H1 (cell line): ENCODE data around the gene LYVE1. TPM values are rescaled to one million over a fixed set of nuclear protein-coding genes. Genes with fewer than 3 reads are reported as not detected.
A peak's percentile ranks its signal among the peaks of the same experiment; 100 is the strongest.

ENCODE experiments used
- CTCF ChIA-PET: fragments of 300-600 bp; sonication (Branson Sonifier 250); formaldehyde crosslinking; loops from one replicate; lab custom pipeline; 2021; ENCODE audit not compliant: partially characterized antibody; lab: Charles Lee
- POLR2A ChIA-PET: fragments of 300-600 bp; sonication (Branson Sonifier 250); formaldehyde crosslinking; loops from one replicate; lab custom pipeline; 2021; ENCODE audit warnings: inconsistent platforms; ENCODE audit not compliant: partially characterized antibody; lab: Charles Lee
- DNase-seq, 2 experiments: peaks; one replicate each; pipeline versions ENCODE4 v3.0.0 to v3.0.0-alpha.2; 2010 to 2022; ENCODE audit warnings: low spot score in 2 of 2, low read depth in 1 of 2, mixed read lengths in 1 of 2
- FAIRE-seq: peaks from 2 replicates; lab custom pipeline; 2011; peaks lifted over from hg19 to GRCh38; lab: Jason Lieb, UNC
- H2AFZ ChIP-seq: 2 replicates; pipeline ENCODE4 v1.8.1; 2012; ENCODE audit warnings: low read length, inconsistent platforms
- H2AK5ac ChIP-seq: 2 replicates; pipeline ENCODE4 v1.6.1; 2013; ENCODE audit warnings: low read depth, low read length
- H2BK120ac ChIP-seq: replicated peaks from 2 replicates; pipeline ENCODE3; 2013; ENCODE audit warnings: low read depth, low read length, inconsistent platforms
- H2BK12ac ChIP-seq: 2 replicates; pipeline ENCODE4 v1.6.1; 2013; ENCODE audit warnings: low read depth, low read length
- H2BK15ac ChIP-seq: 2 replicates; pipeline ENCODE4 v1.6.1; 2013; ENCODE audit warnings: low read length
- H2BK20ac ChIP-seq: 2 replicates; pipeline ENCODE4 v1.6.1; 2013; ENCODE audit warnings: low read length
- H2BK5ac ChIP-seq: 2 replicates; pipeline ENCODE4 v1.6.1; 2013; ENCODE audit warnings: low read depth, low read length
- H3K14ac ChIP-seq: 2 replicates; pipeline ENCODE4 v1.6.1; 2013; ENCODE audit warnings: inconsistent platforms; ENCODE audit not compliant: insufficient read length
- H3K18ac ChIP-seq: 2 replicates; pipeline ENCODE4 v1.6.1; 2013; ENCODE audit warnings: low read length; ENCODE audit errors: extremely low read depth
- H3K23ac ChIP-seq: 2 replicates; pipeline ENCODE4 v1.6.1; 2013; ENCODE audit warnings: inconsistent platforms; ENCODE audit not compliant: insufficient read length
- H3K23me2 ChIP-seq: 2 replicates; pipeline ENCODE4 v1.6.1; 2013; ENCODE audit warnings: low read depth, low read length
- H3K27ac ChIP-seq: 2 replicates; pipeline ENCODE4 v1.6.1; 2011; ENCODE audit warnings: low read depth, low read length, inconsistent platforms
- H3K27me3 ChIP-seq, 4 experiments: replicated peaks in 1 of 4; 1 replicate in 1 of 4; 2 replicates in 3 of 4; pipeline versions ENCODE4 v1.6.1 to v1.8.1; 2011 to 2013; ENCODE audit warnings: low read length in 3 of 4, mild to moderate bottlenecking in 3 of 4, inconsistent platforms in 2 of 4, mixed read lengths in 2 of 4, moderate library complexity in 1 of 4; ENCODE audit not compliant: control insufficient read depth in 3 of 4, insufficient read depth in 3 of 4; ENCODE audit errors: extremely low read depth in 1 of 4
- H3K36me3 ChIP-seq, 4 experiments: 2 replicates each; pipeline versions ENCODE4 v1.6.1 to v1.8.1; 2011 to 2013; ENCODE audit warnings: mild to moderate bottlenecking in 4 of 4, low read length in 3 of 4, moderate library complexity in 2 of 4, control low read depth in 1 of 4, inconsistent platforms in 1 of 4; ENCODE audit not compliant: insufficient read depth in 4 of 4, control insufficient read depth in 2 of 4
- H3K4ac ChIP-seq: replicated peaks from 2 replicates; pipeline ENCODE3; 2013; ENCODE audit warnings: low read length, low read depth, mixed read lengths, inconsistent platforms; ENCODE audit not compliant: insufficient read length
- H3K4me1 ChIP-seq, 4 experiments: replicated peaks in 1 of 4; 1 replicate in 1 of 4; 2 replicates in 3 of 4; pipeline versions ENCODE4 v1.6.1 to v1.8.1; 2011 to 2013; ENCODE audit warnings: low read length in 3 of 4, inconsistent platforms in 2 of 4, mixed read lengths in 1 of 4; ENCODE audit not compliant: insufficient read depth in 4 of 4, control insufficient read depth in 3 of 4
- H3K4me2 ChIP-seq, 2 experiments: 2 replicates each; pipeline versions ENCODE4 v1.6.1 to v1.8.1; 2011 to 2013; ENCODE audit warnings: low read depth in 2 of 2, low read length in 2 of 2, control low read depth in 1 of 2, inconsistent platforms in 1 of 2, mild to moderate bottlenecking in 1 of 2; ENCODE audit not compliant: insufficient read depth in 1 of 2
- H3K4me3 ChIP-seq, 4 experiments: fragments of 200-600, 300-600 bp in 1 of 4; sonication (generic), shearing (Covaris generic), sonication (Bioruptor Twin) in 1 of 4; 2 replicates each; pipeline versions ENCODE4 v1.5.1 to v1.8.1; 2011 to 2016; ENCODE audit warnings: low read length in 4 of 4, low read depth in 3 of 4, control low read depth in 2 of 4, inconsistent platforms in 2 of 4, mild to moderate bottlenecking in 2 of 4, mixed read lengths in 1 of 4, moderate library complexity in 1 of 4; ENCODE audit not compliant: insufficient read depth in 2 of 4; ENCODE audit errors: extremely low read depth in 1 of 4
- H3K56ac ChIP-seq: replicated peaks from 2 replicates; pipeline ENCODE3; 2013; ENCODE audit warnings: low read depth, mild to moderate bottlenecking, mixed read lengths, low read length, inconsistent platforms; ENCODE audit not compliant: insufficient read length
- H3K79me1 ChIP-seq: 2 replicates; pipeline ENCODE4 v1.6.1; 2013; ENCODE audit warnings: low read depth, low read length, control low read depth
- H3K79me2 ChIP-seq, 2 experiments: 2 replicates each; pipeline versions ENCODE4 v1.6.1 to v1.8.1; 2012 to 2013; ENCODE audit warnings: low read length in 2 of 2, mild to moderate bottlenecking in 2 of 2, inconsistent platforms in 1 of 2; ENCODE audit not compliant: insufficient read depth in 2 of 2, control insufficient read depth in 1 of 2
- H3K9ac ChIP-seq, 4 experiments: replicated peaks in 1 of 4; 1 replicate in 1 of 4; 2 replicates in 3 of 4; pipeline versions ENCODE4 v1.6.1 to v1.8.1; 2011 to 2013; ENCODE audit warnings: low read depth in 3 of 4, low read length in 3 of 4, control low read depth in 2 of 4, mild to moderate bottlenecking in 2 of 4, moderate library complexity in 2 of 4, inconsistent platforms in 1 of 4; ENCODE audit errors: extremely low read depth in 1 of 4
- H3K9me3 ChIP-seq, 2 experiments: 2 replicates each; pipeline versions ENCODE4 v1.6.1 to v1.8.1; 2012 to 2013; ENCODE audit warnings: mild to moderate bottlenecking in 2 of 2, moderate library complexity in 2 of 2, control low read depth in 1 of 2, inconsistent platforms in 1 of 2, low read depth in 1 of 2, low read length in 1 of 2, mixed read lengths in 1 of 2; ENCODE audit not compliant: insufficient read depth in 2 of 2
- H4K20me1 ChIP-seq, 2 experiments: replicated peaks in 1 of 2; 2 replicates each; pipeline versions ENCODE3 to v1.8.1; 2011 to 2013; ENCODE audit warnings: inconsistent platforms in 2 of 2, low read length in 2 of 2, mild to moderate bottlenecking in 1 of 2; ENCODE audit not compliant: insufficient read depth in 2 of 2, control insufficient read depth in 1 of 2
- H4K5ac ChIP-seq: 2 replicates; pipeline ENCODE4 v1.6.1; 2013; ENCODE audit warnings: low read length, low read depth, mixed read lengths, inconsistent platforms; ENCODE audit not compliant: insufficient read length
- H4K8ac ChIP-seq: 2 replicates; pipeline ENCODE4 v1.8.0; 2013; ENCODE audit warnings: mild to moderate bottlenecking, moderate library complexity, low read length, inconsistent platforms; ENCODE audit not compliant: insufficient read depth; ENCODE audit errors: extremely low read depth
- H4K91ac ChIP-seq: replicated peaks from 2 replicates; pipeline ENCODE3; 2013; ENCODE audit warnings: low read length, mixed read lengths, inconsistent platforms; ENCODE audit not compliant: insufficient read length
- JUN ChIP-seq: IDR thresholded peaks from 2 replicates; pipeline ENCODE4 v1.6.1; 2011; ENCODE audit warnings: low read depth, mild to moderate bottlenecking, improper control_type of control experiment, low read length
- TBP ChIP-seq: IDR thresholded peaks from 2 replicates; pipeline ENCODE4 v1.6.1; 2011; ENCODE audit warnings: low read depth, low read length, improper control_type of control experiment
- TEAD4 ChIP-seq: IDR thresholded peaks from 2 replicates; pipeline ENCODE4 v1.6.1; 2012; ENCODE audit warnings: low read depth, low read length, inconsistent platforms, mixed read lengths
- WGBS, 2 experiments: shearing (Covaris generic) in 1 of 2; methylation state at CpG; one replicate each; pipeline versions ENCODE4 v1.1.6 to v1.1.7; 2013 to 2015; ENCODE audit warnings: low lambda C conversion rate in 2 of 2, mixed read lengths in 2 of 2, inconsistent platforms in 1 of 2, low coverage in 1 of 2, missing lambda C conversion rate in 1 of 2; ENCODE audit not compliant: insufficient replicate concordance in 2 of 2, insufficient coverage in 1 of 2, insufficient read length in 1 of 2; ENCODE audit errors: extremely low coverage in 1 of 2, missing lambda C conversion rate in 1 of 2; 5-methylcytosine and 5-hydroxymethylcytosine counted together
- polyA plus RNA-seq, 7 experiments: library from polyadenylated mRNA; depleted of rRNA in 3 of 7; stranded (reverse) in 5 of 7; unstranded in 2 of 7; fragments of >200 nt in 5 of 7; fragments of 200-250 nt in 2 of 7; gene quantifications; 1 replicate in 5 of 7; 2 replicates in 1 of 7; 4 replicates in 1 of 7; pipeline versions ENCODE4 v1.2.1 to v1.2.3, GENCODE V29; 2011 to 2013; ENCODE audit warnings: missing spikeins in 2 of 7, mixed read lengths in 2 of 7
- total RNA-seq: library from RNA; stranded (reverse); fragmentation: NEBNext Ultra II Directional; extraction: Animal tissue kit (Norgen Biotek cat#: 25700); gene quantifications from 2 replicates; pipeline ENCODE4 v1.2.1, GENCODE V29; 2021

The LYVE1 gene
- total and polyA plus RNA-seq, 2 of the 8 experiments (the other 6 are each of a cell fraction or from before 2014, with no cell fraction given) = 0.09 TPM; not detected in 1

DNA sequence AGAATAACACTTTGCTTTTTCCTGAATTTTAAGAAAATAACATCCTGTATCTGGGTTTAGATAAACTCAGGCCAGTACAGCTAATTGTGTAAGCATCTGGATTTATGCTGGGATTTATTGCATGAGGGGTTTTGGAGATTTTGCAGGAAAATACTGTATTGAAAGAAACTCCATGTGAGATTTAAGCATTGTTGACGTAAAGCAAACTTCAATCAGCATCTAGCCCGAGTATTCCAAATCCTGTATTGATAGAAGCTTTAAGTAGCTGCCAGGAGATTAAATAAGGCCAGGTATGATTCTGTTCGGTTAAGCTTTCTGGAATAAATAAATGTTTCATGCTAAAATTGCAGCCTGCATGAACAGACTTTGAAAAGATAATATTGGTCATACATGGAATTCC is 36.3 kb upstream of the LYVE1 start:
- Histone ChIP-seq H3K9ac (no peak overlapping the region), H2AFZ (no peak overlapping the region), H3K79me2 (no peaks in the 10 kb centered on the region), H3K23me2 (no peaks in the 10 kb centered on the region), H4K5ac (no peak overlapping the region), H4K20me1 (no peaks in the 10 kb centered on the region), H3K27ac (no peak overlapping the region), H3K4me3 (no peak overlapping the region), H3K27me3 (no peaks in the 10 kb centered on the region), H2BK120ac (no peak overlapping the region), H3K56ac (no peak overlapping the region), H2BK5ac (no peak overlapping the region), H3K14ac (no peak overlapping the region), H2AK5ac (no peak overlapping the region), H3K23ac (no peak overlapping the region), H2BK15ac (peak overlapping the region; percentile 62; the same call in 1 of the 2 replicates), H2BK12ac (no peak overlapping the region), H3K9me3 (no peaks in the 10 kb centered on the region), H3K36me3 (no peaks in the 10 kb centered on the region), H4K8ac (no peak overlapping the region), H2BK20ac (no peak overlapping the region), H3K79me1 (no peaks in the 10 kb centered on the region), H4K91ac (no peak overlapping the region), H3K18ac (no peak overlapping the region), H3K4me2 (no peak overlapping the region), H3K4me1 (peaks cover 0 to 12% (median 6%) of the 10 kb centered on the region in 4 experiments; a peak in 5 of 7 replicates), H3K4ac (no peak overlapping the region)
- FAIRE-seq (no peak), DNase-seq (no peak)
- POLR2A ChIA-PET = no interaction called here
- WGBS, 2 experiments = 85% methylated on average over 3 of the region's 3 CpGs; no CpG with 5 or more reads in 1 of the 2 experiments
- CTCF ChIA-PET = interaction anchor here (6.3 kb wide), 1 partner anchor 19 kb away, joined by 29 read pairs; no protein-coding TSS in a partner anchor
- TF ChIP-seq TBP = no peak
- TF ChIP-seq TEAD4 = no peak
- TF ChIP-seq JUN = no peak
